MM.1S (cell line): ENCODE data around the gene TBC1D22B.

Source experiments
- DNase-seq: peaks from one replicate; pipeline ENCODE4 v3.0.0-alpha.2; 2015
- H2AFZ ChIP-seq: fragments of 300-600 bp; sonication (generic); 2 replicates; pipeline ENCODE4 v1.6.0; 2016; ENCODE audit warnings: antibody characterized with exemption, low read length
- H3F3A ChIP-seq: fragments of 300-600 bp; sonication (generic); 2 replicates; pipeline ENCODE4 v1.6.1; 2016; ENCODE audit warnings: mild to moderate bottlenecking, antibody characterized with exemption, low read length, moderate library complexity, mixed read lengths; ENCODE audit not compliant: insufficient read depth
- H3K27ac ChIP-seq: fragments of 300-600 bp; sonication (generic); 2 replicates; pipeline ENCODE4 v1.5.1; 2016; ENCODE audit warnings: mild to moderate bottlenecking, low read length
- H3K27me3 ChIP-seq: fragments of 300-600 bp; sonication (generic); replicated peaks from 2 replicates; pipeline ENCODE4 v1.6.0; 2016; ENCODE audit warnings: low read length; ENCODE audit not compliant: insufficient read depth
- H3K36me3 ChIP-seq: fragments of 300-600 bp; sonication (generic); replicated peaks from 2 replicates; pipeline ENCODE4 v1.6.1; 2016; ENCODE audit warnings: mild to moderate bottlenecking, low read length, mixed read lengths; ENCODE audit not compliant: insufficient read depth
- H3K4me1 ChIP-seq: fragments of 300-600 bp; sonication (generic); 2 replicates; pipeline ENCODE4 v1.6.1; 2016; ENCODE audit warnings: low read length, mixed read lengths
- H3K4me2 ChIP-seq: fragments of 300-600 bp; sonication (generic); 2 replicates; pipeline ENCODE4 v1.6.0; 2016; ENCODE audit warnings: low read depth, low read length
- H3K4me3 ChIP-seq: fragments of 300-600 bp; sonication (generic); 2 replicates; pipeline ENCODE4 v1.5.1; 2016; ENCODE audit warnings: low read length, mixed read lengths
- H3K79me2 ChIP-seq: fragments of 300-600 bp; sonication (generic); 2 replicates; pipeline ENCODE4 v1.6.1; 2016; ENCODE audit warnings: mixed run types, low read length, mixed read lengths
- H3K9ac ChIP-seq: fragments of 300-600 bp; sonication (generic); 2 replicates; pipeline ENCODE4 v1.6.1; 2016; ENCODE audit warnings: low read length, mixed read lengths
- H3K9me2 ChIP-seq: fragments of 300-600 bp; sonication (generic); replicated peaks from 2 replicates; pipeline ENCODE4 v1.6.1; 2016; ENCODE audit warnings: mild to moderate bottlenecking, low read length, mixed read lengths; ENCODE audit not compliant: insufficient read depth
- H3K9me3 ChIP-seq: fragments of 300-600 bp; sonication (generic); replicated peaks from 2 replicates; pipeline ENCODE4 v1.6.1; 2016; ENCODE audit warnings: mild to moderate bottlenecking, low read length, mixed read lengths; ENCODE audit not compliant: insufficient read depth
- H4K20me1 ChIP-seq: fragments of 300-600 bp; sonication (generic); 2 replicates; pipeline ENCODE4 v1.6.1; 2016; ENCODE audit warnings: mild to moderate bottlenecking, low read length, moderate library complexity, mixed read lengths; ENCODE audit not compliant: insufficient read depth
- EZH2 ChIP-seq: fragments of 300-600 bp; sonication (generic); optimal IDR thresholded peaks from 2 replicates; pipeline ENCODE3; 2017; ENCODE audit warnings: low read depth, mild to moderate bottlenecking, antibody characterized with exemption, low read length, mixed read lengths
- EZH2phosphoT487 ChIP-seq: fragments of 300-600 bp; sonication (generic); IDR thresholded peaks from 2 replicates; pipeline ENCODE4 v1.6.1; 2018; ENCODE audit warnings: antibody characterized with exemption, low read length
- TF ChIP-seq, protein P1 (sequence below): fragments of 300-600 bp; sonication (generic); IDR thresholded peaks from 2 replicates; pipeline ENCODE4 v1.5.1; 2016; ENCODE audit warnings: antibody characterized with exemption, low read length, mixed read lengths

The TBC1D22B gene, protein sequence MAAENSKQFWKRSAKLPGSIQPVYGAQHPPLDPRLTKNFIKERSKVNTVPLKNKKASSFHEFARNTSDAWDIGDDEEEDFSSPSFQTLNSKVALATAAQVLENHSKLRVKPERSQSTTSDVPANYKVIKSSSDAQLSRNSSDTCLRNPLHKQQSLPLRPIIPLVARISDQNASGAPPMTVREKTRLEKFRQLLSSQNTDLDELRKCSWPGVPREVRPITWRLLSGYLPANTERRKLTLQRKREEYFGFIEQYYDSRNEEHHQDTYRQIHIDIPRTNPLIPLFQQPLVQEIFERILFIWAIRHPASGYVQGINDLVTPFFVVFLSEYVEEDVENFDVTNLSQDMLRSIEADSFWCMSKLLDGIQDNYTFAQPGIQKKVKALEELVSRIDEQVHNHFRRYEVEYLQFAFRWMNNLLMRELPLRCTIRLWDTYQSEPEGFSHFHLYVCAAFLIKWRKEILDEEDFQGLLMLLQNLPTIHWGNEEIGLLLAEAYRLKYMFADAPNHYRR

DNA sequence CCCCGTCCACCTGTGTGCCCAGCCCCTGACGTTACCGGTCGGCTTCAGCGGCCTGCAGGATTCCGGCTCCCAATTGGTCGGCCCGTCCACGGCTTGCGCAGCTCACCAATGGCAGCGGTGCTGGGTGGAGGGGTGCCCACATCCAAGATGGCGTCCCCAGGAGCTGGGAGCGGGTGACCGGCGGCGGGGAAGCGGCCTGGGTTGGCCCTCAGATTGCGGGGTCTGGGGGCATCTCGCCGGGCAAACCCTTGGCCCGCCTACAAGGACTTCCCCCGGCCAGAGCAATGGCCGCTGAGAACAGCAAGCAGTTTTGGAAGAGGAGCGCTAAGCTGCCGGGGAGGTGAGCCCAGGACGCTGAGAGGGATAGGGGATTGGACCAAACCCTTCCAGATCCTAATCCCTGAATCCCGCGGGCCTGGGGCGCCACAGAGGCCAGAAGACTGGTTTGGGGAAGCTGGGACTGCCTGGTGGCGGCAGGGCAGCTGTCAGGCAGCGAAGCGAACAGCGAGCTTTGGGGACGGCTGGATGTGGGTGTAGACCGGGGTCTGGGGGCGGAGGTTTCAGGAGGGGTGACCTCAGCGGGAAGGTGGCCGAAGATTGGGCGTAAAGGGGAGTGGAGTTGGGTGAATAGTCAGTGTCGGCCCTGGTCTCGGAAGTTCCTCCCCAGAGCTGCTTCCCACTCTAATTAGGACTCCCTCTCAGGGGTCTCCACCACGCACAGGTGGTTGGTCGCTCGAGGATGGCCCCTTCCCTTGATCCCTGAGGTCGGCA lies at the start of gene TBC1D22B, which contains the start of gene TMEM217:
TSS of gene TBC1D22B (plus strand) at position 139 of the 771 bp plus-strand sequence. CDS start at position 285, 146 bp downstream.
TSS of gene TMEM217 (minus strand) at position 511 of the 771 bp plus-strand sequence. CDS start 39,114 bp downstream, outside the sequence.
- peak within 1 kb of the TSS; percentile 99 for H2AFZ ChIP-seq
- no peaks in the 10 kb centered on the region for H3K9me3 ChIP-seq
- H3K4me2 ChIP-seq, result peak within 1 kb of the TSS; percentile 78
- H3K27ac ChIP-seq, result peak within 1 kb of the TSS; percentile 38; the same call in 1 of the 2 replicates
- peak; percentile 96 for DNase-seq
- H3K27me3 ChIP-seq, result no peaks in the 10 kb centered on the region
- no peaks in the 10 kb centered on the region for H4K20me1 ChIP-seq
- H3K9me2 ChIP-seq, result no peaks in the 10 kb centered on the region
- peaks cover 36% of the 10 kb centered on the region for H3K79me2 ChIP-seq
- H3K4me1 ChIP-seq, result peaks cover 23% of the 10 kb centered on the region
- peak within 1 kb of the TSS; percentile 100 for H3K4me3 ChIP-seq
- TF ChIP-seq EZH2phosphoT487 (no peak), EZH2 (no peak)
- TF ChIP-seq, protein P1, sequence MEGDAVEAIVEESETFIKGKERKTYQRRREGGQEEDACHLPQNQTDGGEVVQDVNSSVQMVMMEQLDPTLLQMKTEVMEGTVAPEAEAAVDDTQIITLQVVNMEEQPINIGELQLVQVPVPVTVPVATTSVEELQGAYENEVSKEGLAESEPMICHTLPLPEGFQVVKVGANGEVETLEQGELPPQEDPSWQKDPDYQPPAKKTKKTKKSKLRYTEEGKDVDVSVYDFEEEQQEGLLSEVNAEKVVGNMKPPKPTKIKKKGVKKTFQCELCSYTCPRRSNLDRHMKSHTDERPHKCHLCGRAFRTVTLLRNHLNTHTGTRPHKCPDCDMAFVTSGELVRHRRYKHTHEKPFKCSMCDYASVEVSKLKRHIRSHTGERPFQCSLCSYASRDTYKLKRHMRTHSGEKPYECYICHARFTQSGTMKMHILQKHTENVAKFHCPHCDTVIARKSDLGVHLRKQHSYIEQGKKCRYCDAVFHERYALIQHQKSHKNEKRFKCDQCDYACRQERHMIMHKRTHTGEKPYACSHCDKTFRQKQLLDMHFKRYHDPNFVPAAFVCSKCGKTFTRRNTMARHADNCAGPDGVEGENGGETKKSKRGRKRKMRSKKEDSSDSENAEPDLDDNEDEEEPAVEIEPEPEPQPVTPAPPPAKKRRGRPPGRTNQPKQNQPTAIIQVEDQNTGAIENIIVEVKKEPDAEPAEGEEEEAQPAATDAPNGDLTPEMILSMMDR, result no peak
- H3K9ac ChIP-seq, result peak within 1 kb of the TSS; percentile 96
- H3K36me3 ChIP-seq, result no peaks in the 10 kb centered on the region
- H3F3A ChIP-seq, result peaks cover 11% of the 10 kb centered on the region

DNA sequence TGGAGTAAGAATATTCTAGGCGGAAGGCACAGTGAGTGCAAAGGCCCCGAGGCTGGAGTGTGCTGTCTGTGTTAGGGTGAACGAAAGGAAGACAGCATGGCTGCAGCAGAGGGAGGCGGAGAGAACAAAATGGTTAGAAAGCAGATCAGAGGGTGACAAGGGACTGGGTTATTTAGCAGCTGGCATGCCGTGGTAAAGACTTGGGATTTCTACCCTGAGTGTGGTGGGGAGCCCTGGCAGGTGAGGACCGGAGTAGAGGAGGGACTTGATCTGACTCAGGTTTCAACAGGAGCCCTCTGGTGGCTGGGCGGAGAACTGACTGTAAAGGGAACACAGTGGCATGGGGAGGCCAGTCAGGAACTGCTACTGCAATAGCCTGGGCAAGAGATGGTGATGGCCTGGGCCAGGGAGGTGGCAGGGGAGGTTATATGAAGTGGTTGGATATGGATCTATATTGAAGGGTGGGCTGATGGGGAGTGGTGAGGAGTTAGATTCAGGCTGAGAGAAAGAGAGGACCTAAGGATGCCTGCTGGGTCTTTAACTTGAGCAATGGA lies 49.6 kb upstream of the TBC1D22B start:
- DNase-seq, result peak; percentile 86
- no peak overlapping the region for H3K27ac ChIP-seq
- H3K4me2 ChIP-seq, result no peak overlapping the region
- H2AFZ ChIP-seq, result peak overlapping the region; percentile 43
- H3K36me3 ChIP-seq, result no peaks in the 10 kb centered on the region
- H4K20me1 ChIP-seq, result no peaks in the 10 kb centered on the region
- H3K4me1 ChIP-seq, result peaks cover 6% of the 10 kb centered on the region; the same call in 1 of the 2 replicates
- H3F3A ChIP-seq, result no peaks in the 10 kb centered on the region
- no peak for TF ChIP-seq EZH2phosphoT487
- no peak for TF ChIP-seq EZH2
- TF ChIP-seq, protein P1, result peak; percentile 86
- H3K27me3 ChIP-seq, result no peaks in the 10 kb centered on the region
- H3K9ac ChIP-seq, result no peak overlapping the region
- no peak overlapping the region for H3K4me3 ChIP-seq
- H3K9me2 ChIP-seq, result no peaks in the 10 kb centered on the region
- no peaks in the 10 kb centered on the region for H3K9me3 ChIP-seq
- H3K79me2 ChIP-seq, result no peaks in the 10 kb centered on the region

DNA sequence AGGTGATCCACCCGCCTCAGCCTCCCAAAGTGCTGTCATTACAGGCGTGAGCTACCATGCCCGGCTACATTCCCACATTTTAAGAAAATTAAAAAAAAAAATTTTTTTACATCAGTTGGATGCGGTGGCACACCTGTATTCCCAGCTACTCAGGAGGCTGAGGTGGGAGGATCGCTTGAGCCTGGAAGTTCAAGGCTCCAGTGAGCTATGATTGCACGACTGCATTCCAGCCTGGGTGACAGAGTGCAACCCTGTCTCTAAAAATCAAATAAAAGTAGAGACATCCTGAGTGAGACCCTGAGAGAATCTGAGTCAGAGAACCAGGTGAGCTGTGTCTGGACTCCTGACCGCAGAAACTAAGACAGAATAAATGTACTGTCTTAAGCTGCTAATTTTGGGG lies 48.8 kb upstream of the TBC1D22B start:
- TF ChIP-seq EZH2phosphoT487 (no peak), EZH2 (no peak)
- TF ChIP-seq, protein P1, result no peak
- no peaks in the 10 kb centered on the region for H3F3A ChIP-seq
- no peaks in the 10 kb centered on the region for H3K9me3 ChIP-seq
- H2AFZ ChIP-seq, result no peak overlapping the region
- H3K4me1 ChIP-seq, result peaks cover 6% of the 10 kb centered on the region; the same call in 1 of the 2 replicates
- no peak overlapping the region for H3K4me2 ChIP-seq
- no peaks in the 10 kb centered on the region for H3K27me3 ChIP-seq
- no peaks in the 10 kb centered on the region for H3K36me3 ChIP-seq
- no peak overlapping the region for H3K4me3 ChIP-seq
- no peak overlapping the region for H3K27ac ChIP-seq
- DNase-seq, result no peak
- H4K20me1 ChIP-seq, result no peaks in the 10 kb centered on the region
- no peaks in the 10 kb centered on the region for H3K79me2 ChIP-seq
- H3K9ac ChIP-seq, result no peak overlapping the region
- no peaks in the 10 kb centered on the region for H3K9me2 ChIP-seq
